IMR-90 (cell line): Measurements from ENCODE around the gene IGF1R. TPM values are rescaled to one million over a fixed set of nuclear protein-coding genes. Genes with fewer than 3 reads are reported as not detected.

Source experiments
- ATAC-seq: fragments of 200-7000 bp; cut with Tn5 transposase; 2 replicates; pipeline ENCODE4 v1.9.1; 2020; ENCODE audit warnings: low read depth, mild to moderate bottlenecking, moderate library complexity
- BruUV-seq: library from RNA; stranded (reverse); fragments of 400-500 nt; replicated peaks from 2 replicates; lab custom pipeline; 2021; lab: Mats Ljungman, UMichigan
- CTCF ChIA-PET: fragments of 300-600 bp; formaldehyde crosslinking; extraction: SDS; loops from one replicate; lab custom pipeline; 2021; ENCODE audit warnings: antibody characterized with exemption; lab: Yijun Ruan, JAX
- POLR2A ChIA-PET: fragments of 300-600 bp; sonication (Branson Sonifier 250); formaldehyde crosslinking; loops from one replicate; lab custom pipeline; 2022; ENCODE audit warnings: antibody characterized with exemption; ENCODE audit not compliant: unreplicated experiment; lab: Charles Lee
- DNase-seq: peaks from one replicate; pipeline ENCODE4 v3.0.0; 2013
- H2AFZ ChIP-seq: replicated peaks from 2 replicates; pipeline ENCODE3; 2013; ENCODE audit warnings: low read length, mild to moderate bottlenecking; ENCODE audit not compliant: poor library complexity
- H2AK5ac ChIP-seq: 2 replicates; pipeline ENCODE4 v1.6.1; 2013; ENCODE audit warnings: low read depth, low read length, inconsistent platforms
- H2AK9ac ChIP-seq: replicated peaks from 2 replicates; pipeline ENCODE3; 2013; ENCODE audit warnings: mild to moderate bottlenecking, low read depth, low read length, moderate library complexity; ENCODE audit not compliant: poor library complexity
- H2BK120ac ChIP-seq: 2 replicates; pipeline ENCODE4 v1.6.1; 2013; ENCODE audit warnings: low read depth, low read length, inconsistent platforms
- H2BK15ac ChIP-seq: 3 replicates; pipeline ENCODE4 v1.6.1; 2013; ENCODE audit warnings: low read depth, low read length, inconsistent platforms
- H2BK20ac ChIP-seq: 2 replicates; pipeline ENCODE4 v1.6.1; 2013; ENCODE audit warnings: low read depth, mild to moderate bottlenecking, inconsistent platforms, low read length, moderate library complexity
- H2BK5ac ChIP-seq: 2 replicates; pipeline ENCODE4 v1.6.1; 2013; ENCODE audit warnings: mild to moderate bottlenecking, low read depth, low read length, inconsistent platforms; ENCODE audit not compliant: poor library complexity, severe bottlenecking
- H3K14ac ChIP-seq: replicated peaks from 2 replicates; pipeline ENCODE4 v1.6.1; 2013; ENCODE audit warnings: low read depth, low read length, inconsistent platforms
- H3K18ac ChIP-seq: 2 replicates; pipeline ENCODE4 v1.6.1; 2013; ENCODE audit warnings: low read depth, low read length, control low read depth
- H3K23ac ChIP-seq: 2 replicates; pipeline ENCODE4 v1.6.1; 2013; ENCODE audit warnings: low read depth, low read length, inconsistent platforms
- H3K27ac ChIP-seq: 2 replicates; pipeline ENCODE4 v1.5.1; 2013; ENCODE audit warnings: mild to moderate bottlenecking, control low read depth, low read length; ENCODE audit not compliant: insufficient read depth
- H3K27me3 ChIP-seq: 2 replicates; pipeline ENCODE4 v1.6.1; 2013; ENCODE audit warnings: low read length; ENCODE audit not compliant: control insufficient read depth, insufficient read depth
- H3K36me3 ChIP-seq: 2 replicates; pipeline ENCODE4 v1.6.1; 2013; ENCODE audit warnings: low read length, mixed read lengths; ENCODE audit not compliant: control insufficient read depth, insufficient read depth
- H3K4ac ChIP-seq: 2 replicates; pipeline ENCODE4 v1.6.1; 2013; ENCODE audit warnings: low read depth, low read length, inconsistent platforms
- H3K4me1 ChIP-seq: 2 replicates; pipeline ENCODE4 v1.6.1; 2013; ENCODE audit warnings: low read length, mixed read lengths; ENCODE audit not compliant: control insufficient read depth, insufficient read depth
- H3K4me2 ChIP-seq: 2 replicates; pipeline ENCODE4 v1.6.1; 2013; ENCODE audit warnings: low read depth, mild to moderate bottlenecking, control low read depth, low read length, moderate library complexity
- H3K4me3 ChIP-seq: 2 replicates; pipeline ENCODE4 v1.5.1; 2013; ENCODE audit warnings: low read depth, mild to moderate bottlenecking, control low read depth, low read length, moderate library complexity; ENCODE audit not compliant: insufficient read depth
- H3K56ac ChIP-seq: 2 replicates; pipeline ENCODE4 v1.6.1; 2013; ENCODE audit warnings: low read length, inconsistent platforms; ENCODE audit not compliant: insufficient read depth; ENCODE audit errors: extremely low read depth
- H3K79me1 ChIP-seq, 2 experiments: 2 replicates each; pipeline ENCODE4 v1.6.1; 2013; ENCODE audit warnings: low read length in 2 of 2, inconsistent platforms in 1 of 2, low read depth in 1 of 2
- H3K9ac ChIP-seq: 2 replicates; pipeline ENCODE4 v1.6.1; 2013; ENCODE audit warnings: low read depth, low read length, control low read depth
- H3K9me1 ChIP-seq: 2 replicates; pipeline ENCODE4 v1.6.1; 2013; ENCODE audit warnings: low read length, inconsistent platforms; ENCODE audit not compliant: insufficient read depth
- H3K9me3 ChIP-seq: 2 replicates; pipeline ENCODE4 v1.6.1; 2013; ENCODE audit warnings: low read length; ENCODE audit not compliant: control insufficient read depth, insufficient read depth
- H4K20me1 ChIP-seq: 2 replicates; pipeline ENCODE4 v1.6.1; 2013; ENCODE audit warnings: low read length, inconsistent platforms; ENCODE audit not compliant: insufficient read depth
- H4K5ac ChIP-seq: 2 replicates; pipeline ENCODE4 v1.6.1; 2013; ENCODE audit warnings: mild to moderate bottlenecking, low read depth, low read length, control low read depth
- H4K8ac ChIP-seq, 2 experiments: 2 replicates each; pipeline ENCODE4 v1.6.1; 2013; ENCODE audit warnings: low read depth in 2 of 2, low read length in 2 of 2, control low read depth in 1 of 2, inconsistent platforms in 1 of 2
- H4K91ac ChIP-seq: 2 replicates; pipeline ENCODE4 v1.6.1; 2013; ENCODE audit warnings: low read depth, low read length, inconsistent platforms; ENCODE audit not compliant: insufficient read depth
- RAD21 ChIP-seq: IDR thresholded peaks from 2 replicates; pipeline ENCODE4 v1.6.1; 2012; ENCODE audit warnings: low read length, improper control_type of control experiment
- WGBS, 2 experiments: methylation state at CpG; one replicate each; pipeline versions ENCODE4 v1.1.5 to v1.1.7; 2013; ENCODE audit warnings: missing lambda C conversion rate in 2 of 2; ENCODE audit not compliant: insufficient read length in 1 of 2; ENCODE audit errors: extremely low coverage in 2 of 2; 5-methylcytosine and 5-hydroxymethylcytosine counted together
- dilution Hi-C: fragments of 300-500 bp; cut with HindIII; formaldehyde crosslinking; loops from one replicate; pipeline ENCODE4 v1.14.3; 2018; ENCODE audit warnings: low sequenced_read_pairs; ENCODE audit not compliant: unreplicated experiment
- in situ Hi-C: fragments of 300-500 bp; cut with MboI; formaldehyde crosslinking; loops from 3 replicates; pipeline ENCODE4 v1.14.3; 2019; ENCODE audit warnings: low sequenced_read_pairs, inconsistent platforms, mixed read lengths
- intact Hi-C: fragments of 100-400 bp; cut with micrococcal nuclease; formaldehyde crosslinking; loops from 2 replicates; pipeline ENCODE4 v1.10.0; 2022
- polyA plus RNA-seq, 3 experiments: library from polyadenylated mRNA; depleted of rRNA; stranded (reverse); fragments of >200 nt; gene quantifications; 2 replicates each; pipeline ENCODE4 v1.2.3, GENCODE V29; 2012; ENCODE audit warnings: low replicate concordance in 1 of 3
- total RNA-seq: library from RNA; depleted of rRNA; stranded (reverse); fragments of >200 nt; gene quantifications from 2 replicates; pipeline ENCODE4 v1.2.3, GENCODE V29; 2012

Gene IGF1R
- total and polyA plus RNA-seq, 2 of the 4 experiments (the other 2 are of a cell fraction), result 24.0 to 24.9 TPM

- WGBS, 2 experiments, result 94% methylated on average over 3 of the region's 5 CpGs; no CpG with 5 or more reads in 1 of the 2 experiments
- no peak overlapping the region for H2AFZ ChIP-seq
Observed at GRCh38 chr15:98733098-98733497, 84.8 kb downstream of the IGF1R start.

More at GRCh38 chr15:98733098-98733497, 84.8 kb downstream of the IGF1R start:
- intact Hi-C loops (no loop called here), dilution Hi-C loops (no loop called here), in situ Hi-C loops (no loop called here)
- CTCF ChIA-PET, result no interaction called here
- no peak overlapping the region for H3K23ac ChIP-seq
- no peak for ATAC-seq
- H3K56ac ChIP-seq, result no peak overlapping the region
- H3K27me3 ChIP-seq, result no peaks in the 10 kb centered on the region
- no peak overlapping the region for H3K14ac ChIP-seq
- H3K4ac ChIP-seq, result no peak overlapping the region
- H4K91ac ChIP-seq, result no peak overlapping the region
- POLR2A ChIA-PET, result no interaction called here
- no peak overlapping the region for H3K18ac ChIP-seq
- no peak overlapping the region for H4K8ac ChIP-seq
- no peaks in the 10 kb centered on the region for H3K36me3 ChIP-seq
- peaks cover 50 to 94% of the 10 kb centered on the region in 2 experiments for H3K79me1 ChIP-seq
- H2AK5ac ChIP-seq, result no peak overlapping the region
- no peak for TF ChIP-seq RAD21
- no peaks in the 10 kb centered on the region for H3K9me3 ChIP-seq
- no peak overlapping the region for H3K9ac ChIP-seq
- no peak for DNase-seq
- H4K5ac ChIP-seq, result no peak overlapping the region
- peaks cover 51% of the 10 kb centered on the region for H3K9me1 ChIP-seq
- peaks cover 34% of the 10 kb centered on the region for H3K4me1 ChIP-seq
- H3K4me2 ChIP-seq, result no peak overlapping the region
- H2BK15ac ChIP-seq, result no peak overlapping the region
- no peak overlapping the region for H2AK9ac ChIP-seq
- no peak overlapping the region for H3K4me3 ChIP-seq
- no peak overlapping the region for H2BK5ac ChIP-seq
- no peak overlapping the region for H2BK120ac ChIP-seq
- H2BK20ac ChIP-seq, result no peak overlapping the region
- no peak overlapping the region for H3K27ac ChIP-seq
- BruUV-seq, result no TSS peak
- H4K20me1 ChIP-seq, result peaks cover 76% of the 10 kb centered on the region
